ENCODE measurements around the gene GLRX2. TPM values are rescaled to one million over a fixed set of nuclear protein-coding genes. Genes with fewer than 3 reads are reported as not detected.

GLRX2 gene
- total and polyA plus RNA-seq, 2 donors (not counting 1 experiment from before 2014, with no cell fraction given), result 15.9 to 27.2 TPM

- H3K36me3 ChIP-seq (ENCODE audit: control insufficient read depth, insufficient read depth, low read length), result peaks cover 2% of the 10 kb centered on the region
- H4K20me1 ChIP-seq (ENCODE audit: control insufficient read depth, extremely low read depth, insufficient read depth, low read length), result no peaks in the 10 kb centered on the region
Observed at GRCh38 chr1:193123751-193124150, 18.5 kb upstream of the GLRX2 start.

GRCh38 chr1:193121616-193122593, 16.7 kb upstream of the GLRX2 start, which contains the start of gene CDC73:
Gene CDC73, plus strand, starts transcription at chr1:193122031. Its CDS starts 170 bp downstream, at chr1:193122201.
- Histone ChIP-seq H3K27me3 (ENCODE audit: control insufficient read depth, insufficient read depth, low read length) (no peaks in the 10 kb centered on the region), H3K9me3 (ENCODE audit: control insufficient read depth, insufficient read depth, low read depth, low read length) (no peaks in the 10 kb centered on the region), H3K9ac (ENCODE audit: insufficient read depth, low read length) (peak within 1 kb of the TSS; percentile 97), H3K4me3 (replicated peaks in 1 of 4; ENCODE audit: control extremely low read depth in 1 of 4, insufficient read depth in 1 of 4, low read depth in 3 of 4, low read length in 4 of 4) (peak within 1 kb of the TSS; percentile 82 to 100 (median 98)), H3K4me1 (ENCODE audit: control insufficient read depth, extremely low read depth, insufficient read depth, low read length) (no peaks in the 10 kb centered on the region), H3K27ac (ENCODE audit: insufficient read depth, low read length) (peak within 1 kb of the TSS; percentile 97), H3K79me2 (ENCODE audit: control insufficient read depth, insufficient read depth, low read length) (peaks cover 45% of the 10 kb centered on the region), H4K20me1 (ENCODE audit: control insufficient read depth, extremely low read depth, insufficient read depth, low read length) (no peaks in the 10 kb centered on the region), H3K36me3 (ENCODE audit: control insufficient read depth, insufficient read depth, low read length) (no peaks in the 10 kb centered on the region), H3K4me2 (ENCODE audit: extremely low read depth, insufficient read depth, low read length) (peak within 1 kb of the TSS; percentile 75), H2AFZ (ENCODE audit: low read length) (peak within 1 kb of the TSS; percentile 99)
- TF ChIP-seq CTCF (conservative IDR thresholded peaks at IDR 0.05 in 1 of 2, IDR thresholded peaks at IDR 0.05 in 1 of 2; ENCODE audit: low read depth in 1 of 2, low read length in 2 of 2) (peak; percentile 71 to 74), EZH2 (IDR thresholded peaks at IDR 0.05; ENCODE audit: low read length, missing control alignments) (no peak)
- DNase-seq (ENCODE audit: low read depth in 2 of 2), result peak; percentile 95 to 97

More at GRCh38 chr1:193123751-193124150, 18.5 kb upstream of the GLRX2 start:
- TF ChIP-seq EZH2 (IDR thresholded peaks at IDR 0.05; ENCODE audit: low read length, missing control alignments) (no peak), CTCF (conservative IDR thresholded peaks at IDR 0.05 in 1 of 2, IDR thresholded peaks at IDR 0.05 in 1 of 2; ENCODE audit: low read depth in 1 of 2, low read length in 2 of 2) (no peak)
- H3K9ac ChIP-seq (ENCODE audit: insufficient read depth, low read length), result no peak overlapping the region
- H3K4me2 ChIP-seq (ENCODE audit: extremely low read depth, insufficient read depth, low read length), result peak overlapping the region; percentile 55
- H3K27ac ChIP-seq (ENCODE audit: insufficient read depth, low read length), result no peak overlapping the region
- no peaks in the 10 kb centered on the region for H3K27me3 ChIP-seq (ENCODE audit: control insufficient read depth, insufficient read depth, low read length)
- H3K4me1 ChIP-seq (ENCODE audit: control insufficient read depth, extremely low read depth, insufficient read depth, low read length), result no peaks in the 10 kb centered on the region
- no peaks in the 10 kb centered on the region for H3K9me3 ChIP-seq (ENCODE audit: control insufficient read depth, insufficient read depth, low read depth, low read length)
- peaks cover 61% of the 10 kb centered on the region for H3K79me2 ChIP-seq (ENCODE audit: control insufficient read depth, insufficient read depth, low read length)
- DNase-seq (ENCODE audit: low read depth in 2 of 2), result no peak
- no peak overlapping the region for H2AFZ ChIP-seq (ENCODE audit: low read length)
- H3K4me3 ChIP-seq (replicated peaks in 1 of 4; ENCODE audit: control extremely low read depth in 1 of 4, insufficient read depth in 1 of 4, low read depth in 3 of 4, low read length in 4 of 4), result peak overlapping the region; percentile 18 to 100 (median 90)

- H3K9me3 ChIP-seq (ENCODE audit: control insufficient read depth, insufficient read depth, low read depth, low read length), result no peaks in the 10 kb centered on the region
- H3K4me1 ChIP-seq (ENCODE audit: control insufficient read depth, extremely low read depth, insufficient read depth, low read length), result peaks cover 4% of the 10 kb centered on the region
- H3K4me2 ChIP-seq (ENCODE audit: extremely low read depth, insufficient read depth, low read length), result peak overlapping the region; percentile 72
- no peak overlapping the region for H2AFZ ChIP-seq (ENCODE audit: low read length)
- DNase-seq (ENCODE audit: low read depth in 2 of 2), result no peak
- no peaks in the 10 kb centered on the region for H3K27me3 ChIP-seq (ENCODE audit: control insufficient read depth, insufficient read depth, low read length)
- no peaks in the 10 kb centered on the region for H4K20me1 ChIP-seq (ENCODE audit: control insufficient read depth, extremely low read depth, insufficient read depth, low read length)
- no peak overlapping the region for H3K27ac ChIP-seq (ENCODE audit: insufficient read depth, low read length)
- H3K4me3 ChIP-seq (replicated peaks in 1 of 4; ENCODE audit: control extremely low read depth in 1 of 4, insufficient read depth in 1 of 4, low read depth in 3 of 4, low read length in 4 of 4), result peak overlapping the region in 3 of 4 experiments; percentile 79 to 100 (median 82)
- no peak overlapping the region for H3K9ac ChIP-seq (ENCODE audit: insufficient read depth, low read length)
- no peaks in the 10 kb centered on the region for H3K36me3 ChIP-seq (ENCODE audit: control insufficient read depth, insufficient read depth, low read length)
- TF ChIP-seq CTCF (conservative IDR thresholded peaks at IDR 0.05 in 1 of 2, IDR thresholded peaks at IDR 0.05 in 1 of 2; ENCODE audit: low read depth in 1 of 2, low read length in 2 of 2) (no peak), EZH2 (IDR thresholded peaks at IDR 0.05; ENCODE audit: low read length, missing control alignments) (no peak)
- peaks cover 36% of the 10 kb centered on the region for H3K79me2 ChIP-seq (ENCODE audit: control insufficient read depth, insufficient read depth, low read length)
Observed at GRCh38 chr1:193120604-193121166, 15.5 kb upstream of the GLRX2 start.
